NB4 (cell line): ENCODE measurements around the gene RREB1.

Experiments
- DNase-seq: peaks from one replicate; pipeline ENCODE4 v3.0.0; 2010; ENCODE audit warnings: low read depth
- H3K4me3 ChIP-seq: one replicate; pipeline ENCODE4 v1.5.1; 2011; ENCODE audit warnings: mild to moderate bottlenecking, low read depth, low read length, moderate library complexity
- CTCF ChIP-seq: IDR thresholded peaks from one replicate; pipeline ENCODE4 v1.5.1; 2012; ENCODE audit warnings: low read depth, low read length
- MAX ChIP-seq: IDR thresholded peaks from 2 replicates; pipeline ENCODE4 v1.6.1; 2011; ENCODE audit warnings: low read depth, low read length
- MYC ChIP-seq: IDR thresholded peaks from 2 replicates; pipeline ENCODE4 v1.6.1; 2011; ENCODE audit warnings: low read depth, low read length
- POLR2A ChIP-seq: IDR thresholded peaks from 2 replicates; pipeline ENCODE4 v1.6.1; 2011; ENCODE audit warnings: mild to moderate bottlenecking; ENCODE audit not compliant: insufficient read length; ENCODE audit errors: extremely low read depth

The RREB1 gene

GRCh38 chr6:7214468-7214867 lies 106.7 kb downstream of the RREB1 start:
- no peak overlapping the region for H3K4me3 ChIP-seq
- TF ChIP-seq POLR2A = no peak
- TF ChIP-seq CTCF = no peak
- TF ChIP-seq MAX = no peak
- no peak for TF ChIP-seq MYC
- DNase-seq = no peak

GRCh38 chr6:7215131-7215530 lies 107.4 kb downstream of the RREB1 start:
- no peak overlapping the region for H3K4me3 ChIP-seq
- no peak for TF ChIP-seq CTCF
- no peak for TF ChIP-seq MAX
- DNase-seq = no peak

- DNase-seq = no peak
- no peak overlapping the region for H3K4me3 ChIP-seq
- TF ChIP-seq MYC (no peak), MAX (no peak), POLR2A (no peak), CTCF (no peak)
These were observed 108.1 kb downstream of the RREB1 start for GRCh38 chr6:7215798-7216231.

GRCh38 chr6:7216941-7217621 lies 109.3 kb downstream of the RREB1 start:
- H3K4me3 ChIP-seq = no peak overlapping the region
- DNase-seq = no peak
- no peak for TF ChIP-seq MAX
- no peak for TF ChIP-seq MYC
- TF ChIP-seq POLR2A = no peak
- TF ChIP-seq CTCF = no peak

GRCh38 chr6:7218406-7218988 lies 110.7 kb downstream of the RREB1 start:
- TF ChIP-seq POLR2A (no peak), MAX (no peak), MYC (no peak), CTCF (no peak)
- no peak overlapping the region for H3K4me3 ChIP-seq
- no peak for DNase-seq
